Trophoblast cell (in vitro differentiated cells and primary cell): Measurements from ENCODE around the gene PLCH2.

Source experiments
- DNase-seq, 2 donors: peaks; one replicate each; pipeline ENCODE4 v3.0.0-alpha.2; 2016
- H2AFZ ChIP-seq: 2 replicates; pipeline ENCODE4 v1.6.1; 2013; ENCODE audit warnings: low read length, moderate library complexity, mild to moderate bottlenecking; ENCODE audit not compliant: insufficient read depth, poor library complexity
- H2AK5ac ChIP-seq: 2 replicates; pipeline ENCODE4 v1.6.1; 2013; ENCODE audit warnings: mild to moderate bottlenecking, low read length
- H2BK120ac ChIP-seq: 2 replicates; pipeline ENCODE4 v1.6.1; 2013; ENCODE audit warnings: low read length, mild to moderate bottlenecking, moderate library complexity; ENCODE audit not compliant: insufficient read depth, poor library complexity
- H2BK12ac ChIP-seq: 2 replicates; pipeline ENCODE4 v1.6.1; 2013; ENCODE audit warnings: mild to moderate bottlenecking, low read length, moderate library complexity
- H2BK5ac ChIP-seq: 2 replicates; pipeline ENCODE4 v1.6.1; 2013; ENCODE audit warnings: low read length, low read depth, moderate library complexity, mild to moderate bottlenecking; ENCODE audit not compliant: poor library complexity
- H3K14ac ChIP-seq: 2 replicates; pipeline ENCODE4 v1.6.1; 2013; ENCODE audit warnings: mild to moderate bottlenecking, low read length
- H3K18ac ChIP-seq: 2 replicates; pipeline ENCODE4 v1.6.1; 2013; ENCODE audit warnings: mild to moderate bottlenecking, low read length
- H3K23ac ChIP-seq: 2 replicates; pipeline ENCODE4 v1.6.1; 2013; ENCODE audit warnings: low read length
- H3K27ac ChIP-seq: 2 replicates; pipeline ENCODE4 v1.5.1; 2013; ENCODE audit warnings: low read depth, mild to moderate bottlenecking, inconsistent platforms, low read length, moderate library complexity
- H3K27me3 ChIP-seq: 2 replicates; pipeline ENCODE4 v1.6.1; 2013; ENCODE audit warnings: inconsistent platforms, mild to moderate bottlenecking, low read length, moderate library complexity; ENCODE audit not compliant: insufficient read depth
- H3K36me3 ChIP-seq, 2 experiments: 1 replicate in 1 of 2; 2 replicates in 1 of 2; pipeline ENCODE4 v1.6.1; 2013; ENCODE audit warnings: low read length in 2 of 2, mild to moderate bottlenecking in 2 of 2, moderate library complexity in 1 of 2; ENCODE audit not compliant: insufficient read depth in 2 of 2, control insufficient read depth in 1 of 2
- H3K4ac ChIP-seq: 2 replicates; pipeline ENCODE4 v1.6.1; 2013; ENCODE audit warnings: low read depth, mild to moderate bottlenecking, low read length, moderate library complexity
- H3K4me1 ChIP-seq, 2 experiments: 1 replicate in 1 of 2; 2 replicates in 1 of 2; pipeline ENCODE4 v1.6.1; 2013; ENCODE audit warnings: low read length in 2 of 2, mild to moderate bottlenecking in 2 of 2, moderate library complexity in 1 of 2; ENCODE audit not compliant: insufficient read depth in 2 of 2, control insufficient read depth in 1 of 2
- H3K4me2 ChIP-seq: 2 replicates; pipeline ENCODE4 v1.6.1; 2013; ENCODE audit warnings: inconsistent platforms, mild to moderate bottlenecking, low read length, moderate library complexity
- H3K4me3 ChIP-seq: 2 replicates; pipeline ENCODE4 v1.5.1; 2013; ENCODE audit warnings: mild to moderate bottlenecking, low read depth, low read length, inconsistent platforms
- H3K79me1 ChIP-seq: one replicate; pipeline ENCODE4 v1.6.1; 2013; ENCODE audit warnings: low read length
- H3K79me2 ChIP-seq: 2 replicates; pipeline ENCODE4 v1.6.1; 2013; ENCODE audit warnings: low read length, mild to moderate bottlenecking; ENCODE audit not compliant: control insufficient read depth, insufficient read depth, poor library complexity
- H3K9ac ChIP-seq: 2 replicates; pipeline ENCODE4 v1.6.1; 2013; ENCODE audit warnings: mild to moderate bottlenecking, low read length
- H3K9me3 ChIP-seq: 2 replicates; pipeline ENCODE4 v1.6.1; 2013; ENCODE audit warnings: low read depth, mild to moderate bottlenecking, control low read depth, inconsistent platforms, low read length; ENCODE audit not compliant: insufficient read depth
- H4K12ac ChIP-seq: 2 replicates; pipeline ENCODE4 v1.6.1; 2013; ENCODE audit warnings: low read depth, mild to moderate bottlenecking, low read length, moderate library complexity
- H4K8ac ChIP-seq: 2 replicates; pipeline ENCODE4 v1.6.1; 2013; ENCODE audit warnings: low read depth, mild to moderate bottlenecking, low read length, moderate library complexity
- H4K91ac ChIP-seq: one replicate; pipeline ENCODE4 v1.6.1; 2013; ENCODE audit warnings: low read depth, mild to moderate bottlenecking, low read length, moderate library complexity
- WGBS: extraction: QIAGEN DNeasy Blood & Tissue Kit; methylation state at CpG from one replicate; pipeline ENCODE4 v1.1.7; 2013; ENCODE audit warnings: missing lambda C conversion rate; ENCODE audit not compliant: insufficient read length, insufficient coverage; ENCODE audit errors: extremely low coverage; 5-methylcytosine and 5-hydroxymethylcytosine counted together

Gene PLCH2

GRCh38 chr1:2510366-2511155 lies 34.5 kb downstream of the PLCH2 start:
- Histone ChIP-seq H2AK5ac (no peak overlapping the region), H4K8ac (no peak overlapping the region), H3K4ac (no peak overlapping the region), H3K36me3 (peaks cover 73 to 79% of the 10 kb centered on the region in 2 experiments), H2AFZ (no peak overlapping the region), H2BK12ac (no peak overlapping the region), H3K27ac (no peak overlapping the region), H3K23ac (no peak overlapping the region), H3K9me3 (peaks cover 2% of the 10 kb centered on the region), H3K4me2 (no peak overlapping the region), H3K9ac (no peak overlapping the region), H4K12ac (no peak overlapping the region), H2BK120ac (no peak overlapping the region), H2BK5ac (no peak overlapping the region), H3K4me1 (no peaks in the 10 kb centered on the region), H3K18ac (no peak overlapping the region), H3K27me3 (no peaks in the 10 kb centered on the region), H4K91ac (no peak overlapping the region), H3K79me2 (no peaks in the 10 kb centered on the region), H3K4me3 (no peak overlapping the region), H3K14ac (no peak overlapping the region), H3K79me1 (no peaks in the 10 kb centered on the region)
- WGBS: no CpG with 5 or more reads among the region's 27 CpGs
- no peak for DNase-seq

- Histone ChIP-seq H3K23ac (no peak overlapping the region), H3K36me3 (peaks cover 94 to 97% of the 10 kb centered on the region in 2 experiments), H3K27me3 (no peaks in the 10 kb centered on the region), H2BK5ac (no peak overlapping the region), H3K18ac (no peak overlapping the region), H3K79me1 (no peaks in the 10 kb centered on the region), H3K9ac (no peak overlapping the region), H3K4ac (no peak overlapping the region), H2BK12ac (no peak overlapping the region), H3K9me3 (peaks cover 2% of the 10 kb centered on the region), H3K4me1 (no peaks in the 10 kb centered on the region), H3K4me2 (no peak overlapping the region), H3K14ac (no peak overlapping the region), H2BK120ac (no peak overlapping the region), H2AK5ac (no peak overlapping the region), H4K12ac (no peak overlapping the region), H2AFZ (no peak overlapping the region), H3K79me2 (no peaks in the 10 kb centered on the region), H3K4me3 (no peak overlapping the region), H4K8ac (no peak overlapping the region), H3K27ac (no peak overlapping the region), H4K91ac (no peak overlapping the region)
- WGBS: no CpG with 5 or more reads among the region's 31 CpGs
- DNase-seq: no peak
Observed at GRCh38 chr1:2512862-2513421, 36.9 kb downstream of the PLCH2 start.

GRCh38 chr1:2513939-2514652 lies 38.0 kb downstream of the PLCH2 start:
- Histone ChIP-seq H3K27ac (no peak overlapping the region), H3K23ac (no peak overlapping the region), H3K36me3 (peaks cover 95 to 98% of the 10 kb centered on the region in 2 experiments), H2AK5ac (no peak overlapping the region), H2BK12ac (no peak overlapping the region), H3K4me1 (no peaks in the 10 kb centered on the region), H3K4me3 (no peak overlapping the region), H3K14ac (no peak overlapping the region), H3K79me1 (no peaks in the 10 kb centered on the region), H2BK5ac (no peak overlapping the region), H3K9me3 (peaks cover 2% of the 10 kb centered on the region), H3K27me3 (no peaks in the 10 kb centered on the region), H3K4me2 (no peak overlapping the region), H4K8ac (no peak overlapping the region), H4K91ac (no peak overlapping the region), H4K12ac (no peak overlapping the region), H3K79me2 (no peaks in the 10 kb centered on the region), H3K18ac (no peak overlapping the region), H3K4ac (no peak overlapping the region), H3K9ac (no peak overlapping the region), H2BK120ac (no peak overlapping the region), H2AFZ (no peak overlapping the region)
- no peak for DNase-seq
- WGBS: no CpG with 5 or more reads among the region's 43 CpGs

- H2BK5ac ChIP-seq: no peak overlapping the region
- no peaks in the 10 kb centered on the region for H3K79me2 ChIP-seq
- H3K4me1 ChIP-seq: no peaks in the 10 kb centered on the region
- H3K9me3 ChIP-seq: peaks cover 2% of the 10 kb centered on the region
- H3K4me2 ChIP-seq: no peak overlapping the region
- H3K9ac ChIP-seq: no peak overlapping the region
- no peak overlapping the region for H2AFZ ChIP-seq
- DNase-seq: no peak
- H4K8ac ChIP-seq: no peak overlapping the region
- no peak overlapping the region for H3K14ac ChIP-seq
- no peak overlapping the region for H3K4ac ChIP-seq
- no peaks in the 10 kb centered on the region for H3K79me1 ChIP-seq
- no peak overlapping the region for H3K23ac ChIP-seq
- no peak overlapping the region for H2BK12ac ChIP-seq
- no peaks in the 10 kb centered on the region for H3K27me3 ChIP-seq
- no CpG with 5 or more reads among the region's 45 CpGs for whole genome bisulfite sequencing
- no peak overlapping the region for H2BK120ac ChIP-seq
- peaks cover 94 to 96% of the 10 kb centered on the region in 2 experiments for H3K36me3 ChIP-seq
- no peak overlapping the region for H3K18ac ChIP-seq
- H4K12ac ChIP-seq: no peak overlapping the region
- H2AK5ac ChIP-seq: no peak overlapping the region
- no peak overlapping the region for H3K27ac ChIP-seq
- no peak overlapping the region for H4K91ac ChIP-seq
- no peak overlapping the region for H3K4me3 ChIP-seq
Observed at GRCh38 chr1:2514863-2515762, 39.0 kb downstream of the PLCH2 start.
